Upper lobe of right lung (tissue), 1 donor: ENCODE results near the gene SEPHS1. TPM values are rescaled to one million over a fixed set of nuclear protein-coding genes. Genes with fewer than 3 reads are reported as not detected.

ENCODE experiments used
- ATAC-seq: fragments of 200-7000 bp; cut with Tn5 transposase; one replicate; pipeline ENCODE4 v1.9.1; 2020; ENCODE audit warnings: mild to moderate bottlenecking, moderate library complexity
- DNase-seq: peaks from one replicate; pipeline ENCODE4 v3.0.0-alpha.2; 2020
- H3K27ac ChIP-seq: fragments of 200-600 bp; one replicate; pipeline ENCODE4 v1.8.0; 2022
- H3K27me3 ChIP-seq: fragments of 200-600 bp; one replicate; pipeline ENCODE4 v1.8.0; 2022; ENCODE audit warnings: mild to moderate bottlenecking
- H3K36me3 ChIP-seq: fragments of 200-600 bp; one replicate; pipeline ENCODE4 v1.8.0; 2022
- H3K4me1 ChIP-seq: fragments of 200-600 bp; one replicate; pipeline ENCODE4 v1.8.0; 2022
- H3K4me3 ChIP-seq: fragments of 200-600 bp; one replicate; pipeline ENCODE4 v1.8.0; 2022; ENCODE audit warnings: mild to moderate bottlenecking
- H3K9me3 ChIP-seq: fragments of 200-600 bp; one replicate; pipeline ENCODE4 v1.8.0; 2022
- CTCF ChIP-seq: fragments of 200-600 bp; IDR thresholded peaks from one replicate; pipeline ENCODE4 v1.8.0; 2022; ENCODE audit warnings: antibody characterized with exemption
- intact Hi-C: fragments of 100-400 bp; cut with DNase I; formaldehyde crosslinking; loops from one replicate; pipeline ENCODE4 v1.11.0; 2022
- total RNA-seq: library from RNA; stranded (reverse); fragmentation: NEBNext Ultra II Directional; extraction: Animal tissue kit (Norgen Biotek cat#: 25700); gene quantifications from one replicate; pipeline ENCODE4 v1.2.1, GENCODE V29; 2021
- donor health status: DM: no; HTN: yes; CAD: no; lungs with severe emphysema.

Gene SEPHS1
- total RNA-seq, 1 donor from 2014 or later = 38.9 TPM

DNA sequence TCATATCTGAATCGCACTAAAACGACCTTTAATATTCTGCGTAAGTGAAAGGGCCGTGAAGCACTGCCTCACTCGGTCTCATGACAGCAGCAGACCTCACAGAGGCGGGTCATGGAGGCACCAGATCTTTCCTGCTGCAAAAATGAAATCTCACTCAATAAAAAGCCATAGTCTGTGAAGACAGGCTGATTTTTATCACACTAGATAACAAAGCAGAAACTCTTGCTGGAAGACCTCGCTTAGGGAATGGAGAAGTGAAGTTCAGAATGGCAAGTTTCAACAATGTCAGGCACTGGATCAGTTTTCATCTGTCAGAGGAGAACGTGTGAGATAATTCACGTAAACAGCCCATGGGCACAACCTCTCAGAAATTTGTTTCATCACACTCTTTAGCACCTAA is 8.0 kb downstream of the SEPHS1 start:
- no peak for TF ChIP-seq CTCF
- Histone ChIP-seq H3K27me3 (no peaks in the 10 kb centered on the region), H3K36me3 (peaks cover 6% of the 10 kb centered on the region), H3K4me1 (peaks cover under 1% of the 10 kb centered on the region), H3K27ac (no peak overlapping the region), H3K4me3 (no peak overlapping the region), H3K9me3 (no peaks in the 10 kb centered on the region)
- intact Hi-C loops = no loop called here
- no peak for DNase-seq
- ATAC-seq = no peak

DNA sequence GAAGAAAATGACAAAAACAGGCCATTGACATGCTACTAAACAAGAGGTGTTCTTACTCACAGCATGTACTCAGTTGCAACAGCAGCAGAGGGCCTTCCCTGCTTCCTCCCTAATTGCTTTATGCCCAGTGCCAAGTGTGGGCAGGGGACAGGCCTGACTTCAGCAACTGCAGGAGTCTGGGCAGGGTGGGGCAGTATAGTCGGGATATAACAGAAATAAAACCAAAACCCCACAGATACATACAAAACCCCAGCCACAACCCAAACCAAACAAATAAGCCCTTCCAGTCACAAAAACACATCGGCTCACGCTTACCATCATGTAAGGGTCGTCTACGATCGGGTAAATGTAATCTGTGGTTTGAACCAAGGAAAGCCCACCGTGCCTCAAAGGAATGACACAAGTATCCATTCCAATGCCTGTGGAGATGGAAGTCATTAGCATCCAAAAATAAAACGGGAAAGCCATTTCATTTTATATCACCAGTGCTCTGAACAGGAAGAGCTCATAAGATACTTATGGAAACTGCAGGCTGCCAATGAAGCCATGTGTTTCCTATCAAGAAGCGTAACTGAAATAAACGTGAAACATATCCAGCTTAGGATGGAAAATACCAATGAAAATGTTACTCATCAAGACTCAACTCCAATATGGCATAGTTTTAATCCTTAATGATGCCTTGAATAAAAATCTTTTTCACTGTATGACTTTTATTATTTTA is 9.5 kb downstream of the SEPHS1 start:
- Histone ChIP-seq H3K4me1 (no peaks in the 10 kb centered on the region), H3K27me3 (no peaks in the 10 kb centered on the region), H3K9me3 (no peaks in the 10 kb centered on the region), H3K27ac (no peak overlapping the region), H3K4me3 (no peak overlapping the region), H3K36me3 (peaks cover 14% of the 10 kb centered on the region)
- intact Hi-C loops = no loop called here
- TF ChIP-seq CTCF = no peak
- no peak for ATAC-seq
- no peak for DNase-seq

DNA sequence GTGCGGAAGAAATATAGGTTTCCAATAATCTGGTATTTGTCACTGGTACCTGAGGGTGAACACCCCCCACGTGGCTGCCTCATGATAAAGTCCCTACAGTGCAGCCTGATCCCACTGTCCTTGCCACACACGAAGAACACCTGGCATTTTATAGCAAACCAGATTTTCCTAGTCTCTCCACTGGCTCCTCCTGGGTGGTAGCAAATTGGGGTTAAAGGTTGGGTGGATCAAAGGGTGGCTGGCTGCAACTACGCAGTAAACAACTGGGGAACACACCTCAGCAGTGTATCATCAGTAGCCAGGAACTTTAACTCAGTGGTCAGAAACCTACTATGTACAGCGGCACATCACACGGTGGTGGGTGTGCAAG is 10.3 kb downstream of the SEPHS1 start:
- Histone ChIP-seq H3K4me3 (no peak overlapping the region), H3K36me3 (peaks cover 21% of the 10 kb centered on the region), H3K27me3 (no peaks in the 10 kb centered on the region), H3K4me1 (no peaks in the 10 kb centered on the region), H3K9me3 (no peaks in the 10 kb centered on the region), H3K27ac (no peak overlapping the region)
- TF ChIP-seq CTCF = no peak
- intact Hi-C loops = no loop called here
- DNase-seq (no peak), ATAC-seq (no peak)

DNA sequence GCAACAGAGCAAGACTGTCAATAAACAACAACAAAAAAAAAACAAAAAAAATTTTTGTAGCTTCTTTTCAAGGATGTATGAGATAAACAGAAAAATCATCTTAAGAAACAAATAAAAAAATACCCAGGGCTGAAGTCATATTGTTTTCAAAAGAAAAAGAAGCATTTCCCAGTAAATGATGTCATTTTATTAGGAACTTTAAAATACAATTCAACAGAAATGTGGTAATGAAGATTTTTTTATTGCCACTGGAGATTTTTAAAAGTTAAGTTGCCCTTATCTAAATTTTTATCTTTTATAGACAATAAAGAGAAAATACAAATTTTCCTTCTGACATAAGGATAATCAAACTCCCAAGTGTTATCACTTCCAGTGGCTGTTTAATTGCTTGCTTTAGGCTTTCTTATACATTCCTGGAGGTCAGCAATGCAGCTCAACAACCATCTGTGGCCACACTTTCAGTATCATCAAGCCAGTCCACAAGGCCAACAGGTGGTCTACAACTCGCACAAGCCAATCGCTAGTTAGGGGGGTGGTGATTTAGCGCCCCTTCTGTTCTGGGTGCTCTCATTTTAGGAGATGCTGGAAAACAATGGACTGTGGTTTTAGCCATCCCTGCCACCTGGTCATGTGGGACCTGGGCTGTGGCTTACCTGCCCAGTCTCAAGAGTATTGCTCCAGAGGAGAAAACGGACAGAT is 10.8 kb downstream of the SEPHS1 start:
- H3K27me3 ChIP-seq = no peaks in the 10 kb centered on the region
- peaks cover 25% of the 10 kb centered on the region for H3K36me3 ChIP-seq
- H3K4me1 ChIP-seq = no peaks in the 10 kb centered on the region
- ATAC-seq (no peak), DNase-seq (no peak)
- H3K4me3 ChIP-seq = no peak overlapping the region
- H3K9me3 ChIP-seq = no peaks in the 10 kb centered on the region
- TF ChIP-seq CTCF = no peak
- intact Hi-C loops = no loop called here
- H3K27ac ChIP-seq = no peak overlapping the region

GRCh38 chr10:13335881-13336280 is 12.2 kb downstream of the SEPHS1 start:
- ATAC-seq (no peak), DNase-seq (no peak)
- H3K27me3 ChIP-seq = no peaks in the 10 kb centered on the region
- no peak overlapping the region for H3K4me3 ChIP-seq
- H3K27ac ChIP-seq = no peak overlapping the region
- TF ChIP-seq CTCF = no peak
- H3K4me1 ChIP-seq = no peaks in the 10 kb centered on the region
- intact Hi-C loops = no loop called here
- H3K9me3 ChIP-seq = no peaks in the 10 kb centered on the region
- peaks cover 37% of the 10 kb centered on the region for H3K36me3 ChIP-seq
